ENCODE results near the gene AOAH. TPM values are rescaled to one million over a fixed set of nuclear protein-coding genes. Genes with fewer than 3 reads are reported as not detected.

AOAH gene
- total and polyA plus RNA-seq, 2 experiments from 2014 or later: not detected

- Histone ChIP-seq H3K4me3 (no peak overlapping the region), H3K4me1 (ENCODE audit: low read depth) (no peaks in the 10 kb centered on the region), H3K27ac (no peak overlapping the region), H3K9me3 (ENCODE audit: low read depth) (no peaks in the 10 kb centered on the region), H3K27me3 (no peaks in the 10 kb centered on the region), H3K36me3 (no peaks in the 10 kb centered on the region)
- DNase-seq (ENCODE audit: low read depth in 1 of 2, low spot score in 1 of 2): no peak
- TF ChIP-seq CTCF (IDR thresholded peaks at IDR 0.05; ENCODE audit: low read depth, low read length): no peak
Observed at GRCh38 chr7:36629351-36629750, 94.9 kb downstream of the AOAH start.

- no peak overlapping the region for H3K27ac ChIP-seq
- H3K4me1 ChIP-seq (ENCODE audit: low read depth): no peaks in the 10 kb centered on the region
- TF ChIP-seq CTCF (IDR thresholded peaks at IDR 0.05; ENCODE audit: low read depth, low read length): no peak
- no peaks in the 10 kb centered on the region for H3K27me3 ChIP-seq
- no peaks in the 10 kb centered on the region for H3K36me3 ChIP-seq
- no peaks in the 10 kb centered on the region for H3K9me3 ChIP-seq (ENCODE audit: low read depth)
- no peak overlapping the region for H3K4me3 ChIP-seq
- DNase-seq (ENCODE audit: low read depth in 1 of 2, low spot score in 1 of 2): no peak
Observed at GRCh38 chr7:36627836-36628235, 96.5 kb downstream of the AOAH start.

- no peak for DNase-seq (ENCODE audit: low read depth in 1 of 2, low spot score in 1 of 2)
- H3K36me3 ChIP-seq: no peaks in the 10 kb centered on the region
Observed at GRCh38 chr7:36626111-36626510, 98.2 kb downstream of the AOAH start.

GRCh38 chr7:36625247-36625646 is 99.0 kb downstream of the AOAH start:
- H3K4me3 ChIP-seq: no peak overlapping the region
- H3K27ac ChIP-seq: no peak overlapping the region
- no peak for TF ChIP-seq CTCF (IDR thresholded peaks at IDR 0.05; ENCODE audit: low read depth, low read length)
- H3K4me1 ChIP-seq (ENCODE audit: low read depth): no peaks in the 10 kb centered on the region
- H3K27me3 ChIP-seq: no peaks in the 10 kb centered on the region
- H3K36me3 ChIP-seq: no peaks in the 10 kb centered on the region
- no peak for DNase-seq (ENCODE audit: low read depth in 1 of 2, low spot score in 1 of 2)
- no peaks in the 10 kb centered on the region for H3K9me3 ChIP-seq (ENCODE audit: low read depth)

More at GRCh38 chr7:36626111-36626510, 98.2 kb downstream of the AOAH start:
- no peaks in the 10 kb centered on the region for H3K9me3 ChIP-seq (ENCODE audit: low read depth)
- H3K4me1 ChIP-seq (ENCODE audit: low read depth): no peaks in the 10 kb centered on the region
- no peak overlapping the region for H3K4me3 ChIP-seq
- H3K27me3 ChIP-seq: no peaks in the 10 kb centered on the region
- no peak for TF ChIP-seq CTCF (IDR thresholded peaks at IDR 0.05; ENCODE audit: low read depth, low read length)
- H3K27ac ChIP-seq: no peak overlapping the region

- no peaks in the 10 kb centered on the region for H3K27me3 ChIP-seq
- H3K36me3 ChIP-seq: no peaks in the 10 kb centered on the region
- no peaks in the 10 kb centered on the region for H3K9me3 ChIP-seq (ENCODE audit: low read depth)
- no peak for TF ChIP-seq CTCF (IDR thresholded peaks at IDR 0.05; ENCODE audit: low read depth, low read length)
- no peaks in the 10 kb centered on the region for H3K4me1 ChIP-seq (ENCODE audit: low read depth)
- no peak overlapping the region for H3K27ac ChIP-seq
- no peak overlapping the region for H3K4me3 ChIP-seq
- no peak for DNase-seq (ENCODE audit: low read depth in 1 of 2, low spot score in 1 of 2)
Observed at GRCh38 chr7:36623247-36623646, 101.0 kb downstream of the AOAH start.

GRCh38 chr7:36621396-36621795 is 102.9 kb downstream of the AOAH start:
- Histone ChIP-seq H3K4me3 (no peak overlapping the region), H3K9me3 (ENCODE audit: low read depth) (no peaks in the 10 kb centered on the region), H3K4me1 (ENCODE audit: low read depth) (no peaks in the 10 kb centered on the region), H3K27me3 (no peaks in the 10 kb centered on the region), H3K36me3 (no peaks in the 10 kb centered on the region), H3K27ac (no peak overlapping the region)
- no peak for DNase-seq (ENCODE audit: low read depth in 1 of 2, low spot score in 1 of 2)
- TF ChIP-seq CTCF (IDR thresholded peaks at IDR 0.05; ENCODE audit: low read depth, low read length): no peak

All from cardiac muscle cell (in vitro differentiated cells and primary cell).